ENCODE measurements around the gene MRPL47.

Gene MRPL47

GRCh38 chr3:179642871-179643270, 38.4 kb upstream of the MRPL47 start:
- no peak for TF ChIP-seq CTCF (IDR thresholded peaks at IDR 0.05; ENCODE audit: insufficient read depth, low read depth, low read length, missing control alignments)
- no peak overlapping the region for H3K4me3 ChIP-seq (ENCODE audit: low read length)
- DNase-seq (ENCODE audit: low read depth): no peak

DNA sequence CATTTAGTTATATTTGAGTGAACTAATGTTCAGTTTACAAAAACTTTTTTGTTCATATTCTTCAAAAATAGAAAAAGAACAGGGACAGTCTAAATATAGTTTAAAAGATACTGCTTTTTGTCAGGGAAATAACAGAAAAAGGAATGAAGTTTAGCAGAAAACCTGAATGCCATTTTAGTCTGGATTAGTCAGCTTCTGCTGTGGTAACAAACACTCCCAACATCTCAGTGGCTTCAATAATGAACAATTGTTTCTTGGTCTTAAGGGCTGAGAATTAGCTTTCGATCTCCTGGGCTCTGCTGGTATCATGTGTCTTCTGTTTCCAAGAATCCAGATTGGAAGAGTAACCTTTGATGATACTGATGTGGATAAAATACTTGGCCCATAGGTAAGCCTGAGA, 36.0 kb upstream of the MRPL47 start:
- DNase-seq (ENCODE audit: low read depth): no peak
- H3K4me3 ChIP-seq (ENCODE audit: low read length): no peak overlapping the region
- TF ChIP-seq CTCF (IDR thresholded peaks at IDR 0.05; ENCODE audit: insufficient read depth, low read depth, low read length, missing control alignments): no peak

- no peak for DNase-seq (ENCODE audit: low read depth)
- no peak for TF ChIP-seq CTCF (IDR thresholded peaks at IDR 0.05; ENCODE audit: insufficient read depth, low read depth, low read length, missing control alignments)
- H3K4me3 ChIP-seq (ENCODE audit: low read length): no peak overlapping the region
Measured at GRCh38 chr3:179630753-179631451, 26.5 kb upstream of the MRPL47 start.

DNA sequence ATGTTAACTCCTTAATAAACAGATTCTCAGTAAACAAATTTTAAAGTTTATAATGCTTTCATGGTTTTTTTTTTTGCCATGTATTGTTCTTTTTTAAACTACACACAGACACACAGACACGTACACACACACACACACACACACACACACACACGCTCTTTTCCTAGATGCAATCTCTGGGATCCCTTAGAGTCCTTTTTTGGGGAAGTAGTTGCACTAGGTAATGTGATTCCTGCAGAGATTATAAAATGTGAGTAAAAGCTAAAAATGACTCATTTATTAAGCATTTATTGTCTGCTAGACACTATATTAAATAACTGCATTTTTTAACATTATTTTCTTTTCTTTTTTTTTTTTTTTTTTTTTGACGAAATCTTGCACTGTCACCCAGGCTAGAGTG, 20.0 kb upstream of the MRPL47 start:
- TF ChIP-seq CTCF (IDR thresholded peaks at IDR 0.05; ENCODE audit: insufficient read depth, low read depth, low read length, missing control alignments): no peak
- DNase-seq (ENCODE audit: low read depth): no peak

DNA sequence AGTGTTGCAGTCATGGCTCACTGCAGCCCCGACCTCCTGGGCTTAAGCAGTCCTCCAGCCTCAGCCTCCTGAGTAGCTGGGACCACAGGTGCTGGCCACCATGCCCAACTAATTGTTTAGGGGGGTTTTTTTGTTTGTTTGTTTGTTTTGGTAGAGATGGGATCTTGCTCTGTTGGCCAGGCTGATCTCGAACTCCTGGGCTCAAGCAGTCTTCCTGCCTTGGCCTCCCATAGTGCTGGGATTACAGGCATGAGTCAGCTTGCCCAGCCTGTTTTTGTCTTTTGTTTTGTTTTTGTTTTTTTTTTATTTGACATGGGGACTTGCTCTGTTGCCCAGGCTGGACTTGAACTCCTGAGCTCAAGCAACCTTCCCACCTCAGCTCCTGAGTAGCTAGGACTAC, 17.6 kb upstream of the MRPL47 start:
- no peak overlapping the region for H3K4me3 ChIP-seq (ENCODE audit: low read length)
- TF ChIP-seq CTCF (IDR thresholded peaks at IDR 0.05; ENCODE audit: insufficient read depth, low read depth, low read length, missing control alignments): no peak
- no peak for DNase-seq (ENCODE audit: low read depth)

More for the DNA sequence above, 20.0 kb upstream of the MRPL47 start:
- H3K4me3 ChIP-seq (ENCODE audit: low read length): no peak overlapping the region

- H3K4me3 ChIP-seq (ENCODE audit: low read length): no peak overlapping the region
- no peak for TF ChIP-seq CTCF (IDR thresholded peaks at IDR 0.05; ENCODE audit: insufficient read depth, low read depth, low read length, missing control alignments)
- DNase-seq (ENCODE audit: low read depth): no peak
Measured at GRCh38 chr3:179615458-179616173, 11.2 kb upstream of the MRPL47 start.
